K562 (cell line): ENCODE data around the gene CEP85L. TPM values are rescaled to one million over a fixed set of nuclear protein-coding genes. Genes with fewer than 3 reads are reported as not detected.

Experiments
- ATAC-seq: fragments of 200-7000 bp; cut with Tn5 transposase; 3 replicates; pipeline ENCODE4 v1.9.1; 2020; ENCODE audit warnings: moderate library complexity
- BruUV-seq: library from RNA; stranded (reverse); fragments of 400-500 nt; replicated peaks from 2 replicates; lab custom pipeline; 2021; lab: Mats Ljungman, UMichigan
- CTCF ChIA-PET: fragments of 300-600 bp; formaldehyde crosslinking; extraction: SDS; loops from one replicate; lab custom pipeline; 2021; ENCODE audit warnings: low intra/inter-chr PET ratio; lab: Yijun Ruan, JAX
- POLR2A ChIA-PET: fragments of 300-600, 350-650 bp; sonication (Branson Sonifier 250); formaldehyde crosslinking; extraction: SDS; loops from one replicate; lab custom pipeline; 2021; ENCODE audit warnings: antibody characterized with exemption, inconsistent platforms; lab: Yijun Ruan, JAX
- DNase-seq, 4 experiments: peaks; one replicate each; pipeline versions ENCODE4 v3.0.0 to v3.0.0-alpha.2; 2011 to 2018; ENCODE audit warnings: low spot score in 3 of 4, mixed read lengths in 3 of 4; ENCODE audit errors: extremely low read depth in 1 of 4
- FAIRE-seq: peaks from 2 replicates; lab custom pipeline; 2011; peaks lifted over from hg19 to GRCh38; lab: Jason Lieb, UNC
- H2AFZ ChIP-seq: 2 replicates; pipeline ENCODE4 v1.6.0; 2011; ENCODE audit warnings: low read depth, low read length, control low read depth, inconsistent platforms
- H3K27ac ChIP-seq: fragments of 200-600 bp; 3 replicates; pipeline ENCODE4 v1.8.0; 2011; ENCODE audit warnings: low read depth, mild to moderate bottlenecking, control low read depth, inconsistent platforms, low read length, moderate library complexity, mixed read lengths; ENCODE audit errors: extremely low read depth
- H3K27me3 ChIP-seq, 2 experiments: fragments of 300-600 bp in 1 of 2; 2 replicates in 1 of 2; 3 replicates in 1 of 2; pipeline versions ENCODE4 v1.6.0 to v1.8.0; 2011; ENCODE audit warnings: inconsistent platforms in 2 of 2, low read length in 2 of 2, mild to moderate bottlenecking in 1 of 2, mixed read lengths in 1 of 2, moderate library complexity in 1 of 2; ENCODE audit not compliant: control insufficient read depth in 2 of 2, insufficient read depth in 2 of 2
- H3K36me3 ChIP-seq: fragments of 300-600 bp; 3 replicates; pipeline ENCODE4 v1.8.0; 2011; ENCODE audit warnings: mild to moderate bottlenecking, low read length, inconsistent platforms; ENCODE audit not compliant: control insufficient read depth, insufficient read depth
- H3K4me1 ChIP-seq, 2 experiments: fragments of 200-600 bp in 1 of 2; replicated peaks in 1 of 2; 2 replicates in 1 of 2; 3 replicates in 1 of 2; pipeline versions ENCODE4 v1.5.1 to v1.8.0; 2011; ENCODE audit warnings: inconsistent platforms in 2 of 2, low read length in 2 of 2, mild to moderate bottlenecking in 1 of 2, mixed read lengths in 1 of 2, moderate library complexity in 1 of 2; ENCODE audit not compliant: control insufficient read depth in 2 of 2, insufficient read depth in 2 of 2
- H3K4me2 ChIP-seq: 2 replicates; pipeline ENCODE4 v1.6.1; 2011; ENCODE audit warnings: low read length, control low read depth, inconsistent platforms, mixed read lengths; ENCODE audit not compliant: insufficient read depth
- H3K4me3 ChIP-seq: fragments of 200-600 bp; sonication (generic), shearing (Covaris generic); 2 replicates; pipeline ENCODE4 v1.5.1; 2016; ENCODE audit warnings: control low read depth, inconsistent platforms
- H3K79me2 ChIP-seq: fragments of 200-600 bp; 3 replicates; pipeline ENCODE4 v1.8.0; 2011; ENCODE audit warnings: low read length, inconsistent platforms; ENCODE audit not compliant: control insufficient read depth, insufficient read depth
- H3K9ac ChIP-seq, 2 experiments: 2 replicates each; pipeline versions ENCODE4 v1.6.0 to v1.6.1; 2011; ENCODE audit warnings: low read depth in 2 of 2, low read length in 2 of 2, control low read depth in 1 of 2, inconsistent platforms in 1 of 2, mild to moderate bottlenecking in 1 of 2, mixed read lengths in 1 of 2; ENCODE audit not compliant: insufficient read depth in 1 of 2
- H3K9me1 ChIP-seq: one replicate; pipeline ENCODE4 v1.6.0; 2011; ENCODE audit warnings: inconsistent platforms, mild to moderate bottlenecking, low read length, moderate library complexity; ENCODE audit not compliant: control insufficient read depth, insufficient read depth
- H3K9me3 ChIP-seq: replicated peaks from 2 replicates; pipeline ENCODE4 v1.5.1; 2011; ENCODE audit warnings: low read depth, low read length, inconsistent platforms; ENCODE audit not compliant: control insufficient read depth, insufficient read depth
- H4K20me1 ChIP-seq: replicated peaks from 2 replicates; pipeline ENCODE4 v1.6.1; 2011; ENCODE audit warnings: low read length, inconsistent platforms, mixed read lengths; ENCODE audit not compliant: control insufficient read depth, insufficient read depth
- CC2D1A ChIP-seq: fragments of 450-650 bp; IDR thresholded peaks from 2 replicates; pipeline ENCODE4 v1.6.1; 2017; ENCODE audit warnings: mild to moderate bottlenecking
- HIVEP1 ChIP-seq: fragments of 250-450 bp; sonication (Bioruptor Pico); IDR thresholded peaks from 2 replicates; pipeline ENCODE4 v1.4.0; 2020; ENCODE audit warnings: mild to moderate bottlenecking
- MBD2 ChIP-seq: sonication (generic); IDR thresholded peaks from 2 replicates; pipeline ENCODE4 v1.6.1; 2016; ENCODE audit warnings: low read depth, borderline replicate concordance
- MECOM ChIP-seq: fragments of 250-450 bp; sonication (Bioruptor Pico); IDR thresholded peaks from 2 replicates; pipeline ENCODE4 v1.8.0; 2022; ENCODE audit warnings: inconsistent platforms
- POLR3G ChIP-seq: IDR thresholded peaks from 2 replicates; pipeline ENCODE4 v1.6.1; 2011; ENCODE audit not compliant: insufficient read length, insufficient replicate concordance; ENCODE audit errors: extremely low read depth
- SMAD1 ChIP-seq: fragments of 150-350 bp; IDR thresholded peaks from 2 replicates; pipeline ENCODE4 v1.6.1; 2014; ENCODE audit warnings: low read length, low read depth; ENCODE audit not compliant: partially characterized antibody
- SMARCB1 ChIP-seq: IDR thresholded peaks from 2 replicates; pipeline ENCODE4 v1.6.1; 2011; ENCODE audit warnings: improper control_type of control experiment, low read depth; ENCODE audit not compliant: insufficient read length
- SMARCE1 ChIP-seq: fragments of 450-650 bp; IDR thresholded peaks from 2 replicates; pipeline ENCODE4 v1.7.1; 2016; ENCODE audit warnings: mild to moderate bottlenecking
- ZC3H8 ChIP-seq: fragments of 450-650 bp; IDR thresholded peaks from 2 replicates; pipeline ENCODE4 v1.6.1; 2017
- ZKSCAN3 ChIP-seq: fragments of 250-450 bp; sonication (Bioruptor Pico); IDR thresholded peaks from 2 replicates; pipeline ENCODE4 v1.4.0; 2020
- ZNF354B ChIP-seq: fragments of 250-450 bp; sonication (Bioruptor Pico); IDR thresholded peaks from 2 replicates; pipeline ENCODE4 v1.4.0; 2020
- ZSCAN29 ChIP-seq: fragments of 450-650 bp; IDR thresholded peaks from 2 replicates; pipeline ENCODE4 v1.6.1; 2017
- WGBS: fragments of 100-300 bp; shearing (Covaris generic); methylation state at CpG from one replicate; pipeline ENCODE4 v1.1.6; 2016; ENCODE audit warnings: low coverage, mixed read lengths; ENCODE audit not compliant: insufficient coverage; ENCODE audit errors: missing lambda C conversion rate; 5-methylcytosine and 5-hydroxymethylcytosine counted together
- in situ Hi-C: fragments of 300-500 bp; cut with MboI; formaldehyde crosslinking; loops from 4 replicates; pipeline ENCODE4 v1.15.0; 2018; ENCODE audit warnings: inconsistent platforms, mixed read lengths
- intact Hi-C: fragments of 100-400 bp; cut with micrococcal nuclease; formaldehyde crosslinking; loops from 2 replicates; pipeline ENCODE4 v1.14.2; 2022
- polyA plus RNA-seq, 8 experiments: library from polyadenylated mRNA; depleted of rRNA in 4 of 8; stranded (reverse) in 5 of 8; unstranded in 3 of 8; fragments of >200 nt; fragmentation: Nextera tagmentation in 2 of 8; fragmentation: Illumina TruSeq in 1 of 8; extraction: Ambion mirVana in 2 of 8; extraction: Trizol in 1 of 8; gene quantifications; 2 replicates each; pipeline versions ENCODE4 v1.2.1 to v1.2.3, GENCODE V29; 2011 to 2014; ENCODE audit warnings: inconsistent platforms in 1 of 8, missing spikeins in 1 of 8
- total RNA-seq, 7 experiments: library from RNA; depleted of rRNA in 6 of 7; stranded (reverse); fragments of >200 nt in 6 of 7; fragmentation: Illumina TruSeq in 2 of 7; extraction: Trizol in 2 of 7; gene quantifications; 2 replicates each; pipeline versions ENCODE4 v1.2.1 to v1.2.3, GENCODE V29; 2011 to 2021; ENCODE audit warnings: low replicate concordance in 1 of 7
- TF ChIP-seq, protein P1 (sequence below): fragments of 450-650 bp; IDR thresholded peaks from 2 replicates; pipeline ENCODE4 v1.6.1; 2016
- TF ChIP-seq, protein P2 (sequence below): fragments of 450-650 bp; formaldehyde crosslinking; IDR thresholded peaks from 2 replicates; pipeline ENCODE4 v1.4.0; 2022; ENCODE audit warnings: missing genetic modification characterization
- TF ChIP-seq, protein P3 (sequence below): fragments of 250-450 bp; sonication (Bioruptor Pico); IDR thresholded peaks from 2 replicates; pipeline ENCODE4 v1.8.0; 2022; ENCODE audit warnings: moderate library complexity, mild to moderate bottlenecking, inconsistent platforms

CEP85L gene
- total and polyA plus RNA-seq, 9 of the 15 experiments (the other 6 are each of a cell fraction or from before 2014, with no cell fraction given) = 4.5 to 15.8 (median 8.3) TPM

DNA sequence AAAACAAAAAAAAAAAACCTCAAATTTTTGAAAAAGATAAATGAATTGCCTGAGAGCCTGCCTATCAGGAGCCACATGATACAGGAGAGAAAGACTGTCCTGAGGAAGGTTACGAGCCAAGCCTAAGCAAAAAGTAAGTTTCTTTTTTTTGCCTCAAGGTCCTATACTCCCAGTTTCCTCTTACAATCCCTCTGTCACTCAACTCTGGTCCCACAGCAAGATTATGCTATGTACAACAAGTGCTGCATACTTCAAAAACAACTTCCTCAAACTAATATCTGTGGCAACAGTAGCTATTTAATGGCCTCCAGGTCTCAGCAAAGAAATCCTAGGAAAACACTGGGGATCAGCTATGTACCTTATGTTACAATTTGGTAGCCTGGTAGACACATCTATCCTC lies 56.5 kb downstream of the CEP85L start:
- peaks cover 12% of the 10 kb centered on the region; the same call in 2 of the 3 replicates for H3K79me2 ChIP-seq
- H3K27me3 ChIP-seq = no peaks in the 10 kb centered on the region
- H2AFZ ChIP-seq = no peak overlapping the region
- ChIA-PET CTCF (no interaction called here), POLR2A (interaction anchor here (0.6 kb wide), 1 partner anchor 11 kb away, joined by 3 read pairs; no protein-coding TSS in a partner anchor)
- ATAC-seq = no peak
- no peak overlapping the region for H3K4me3 ChIP-seq
- 100% methylated on average over 1 of the region's 1 CpG for WGBS
- H3K9me1 ChIP-seq = no peaks in the 10 kb centered on the region
- TF ChIP-seq, protein P1, sequence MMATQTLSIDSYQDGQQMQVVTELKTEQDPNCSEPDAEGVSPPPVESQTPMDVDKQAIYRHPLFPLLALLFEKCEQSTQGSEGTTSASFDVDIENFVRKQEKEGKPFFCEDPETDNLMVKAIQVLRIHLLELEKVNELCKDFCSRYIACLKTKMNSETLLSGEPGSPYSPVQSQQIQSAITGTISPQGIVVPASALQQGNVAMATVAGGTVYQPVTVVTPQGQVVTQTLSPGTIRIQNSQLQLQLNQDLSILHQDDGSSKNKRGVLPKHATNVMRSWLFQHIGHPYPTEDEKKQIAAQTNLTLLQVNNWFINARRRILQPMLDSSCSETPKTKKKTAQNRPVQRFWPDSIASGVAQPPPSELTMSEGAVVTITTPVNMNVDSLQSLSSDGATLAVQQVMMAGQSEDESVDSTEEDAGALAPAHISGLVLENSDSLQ = peak; percentile 78
- TF ChIP-seq, protein P2, sequence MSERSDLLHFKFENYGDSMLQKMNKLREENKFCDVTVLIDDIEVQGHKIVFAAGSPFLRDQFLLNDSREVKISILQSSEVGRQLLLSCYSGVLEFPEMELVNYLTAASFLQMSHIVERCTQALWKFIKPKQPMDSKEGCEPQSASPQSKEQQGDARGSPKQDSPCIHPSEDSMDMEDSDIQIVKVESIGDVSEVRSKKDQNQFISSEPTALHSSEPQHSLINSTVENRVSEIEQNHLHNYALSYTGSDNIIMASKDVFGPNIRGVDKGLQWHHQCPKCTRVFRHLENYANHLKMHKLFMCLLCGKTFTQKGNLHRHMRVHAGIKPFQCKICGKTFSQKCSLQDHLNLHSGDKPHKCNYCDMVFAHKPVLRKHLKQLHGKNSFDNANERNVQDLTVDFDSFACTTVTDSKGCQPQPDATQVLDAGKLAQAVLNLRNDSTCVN (CRISPR knock-in tag) = no peak
- no peaks in the 10 kb centered on the region; the same call in 1 of the 2 replicates for H3K9me3 ChIP-seq
- DNase-seq = no peak
- intact Hi-C loops = no loop called here
- in situ Hi-C loops = no loop called here
- no peak overlapping the region for H3K4me2 ChIP-seq
- H3K9ac ChIP-seq = no peak overlapping the region
- H3K36me3 ChIP-seq = no peaks in the 10 kb centered on the region; the same call in 2 of the 3 replicates
- H4K20me1 ChIP-seq = no peaks in the 10 kb centered on the region
- no TSS peak for BruUV-seq
- no peak for FAIRE-seq
- H3K4me1 ChIP-seq = no peaks in the 10 kb centered on the region
- H3K27ac ChIP-seq = no peak overlapping the region

DNA sequence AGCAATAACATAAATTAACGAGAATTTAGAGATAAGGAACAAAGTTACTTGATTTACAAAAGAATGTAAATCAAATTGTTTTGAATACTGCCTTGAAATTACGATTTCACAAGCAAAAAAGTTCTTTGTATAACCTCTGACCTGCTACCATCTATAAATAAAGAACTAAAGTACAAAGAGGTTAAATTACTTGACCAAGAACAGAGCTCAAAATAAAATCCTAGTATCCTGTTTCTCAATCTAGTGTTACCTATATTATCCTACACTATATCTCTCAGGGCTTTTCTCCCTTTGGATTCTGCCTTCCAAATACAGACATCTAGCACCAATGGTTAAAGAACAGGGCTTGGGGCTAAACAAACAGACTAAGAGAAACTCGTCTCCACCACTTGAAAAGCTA lies 59.5 kb downstream of the CEP85L start:
- ChIA-PET CTCF (no interaction called here), POLR2A (interaction anchor here (0.6 kb wide), 1 partner anchor 359 kb away, joined by 4 read pairs; no protein-coding TSS in a partner anchor)
- in situ Hi-C loops = no loop called here
- no peaks in the 10 kb centered on the region; the same call in 1 of the 2 replicates for H4K20me1 ChIP-seq
- DNase-seq = no peak
- H3K79me2 ChIP-seq = peaks cover 12% of the 10 kb centered on the region; the same call in 2 of the 3 replicates
- H3K9ac ChIP-seq = no peak overlapping the region
- FAIRE-seq = no peak
- H3K4me1 ChIP-seq = no peaks in the 10 kb centered on the region
- H3K4me2 ChIP-seq = no peak overlapping the region
- WGBS = 90% methylated on average over 3 of the region's 3 CpGs
- BruUV-seq = no TSS peak
- ATAC-seq = no peak
- H3K27ac ChIP-seq = no peak overlapping the region
- no peaks in the 10 kb centered on the region; the same call in 1 of the 2 replicates for H3K9me3 ChIP-seq
- H2AFZ ChIP-seq = no peak overlapping the region
- intact Hi-C loops = no loop called here
- no peaks in the 10 kb centered on the region for H3K27me3 ChIP-seq
- H3K9me1 ChIP-seq = no peaks in the 10 kb centered on the region
- no peak overlapping the region for H3K4me3 ChIP-seq
- H3K36me3 ChIP-seq = no peaks in the 10 kb centered on the region; the same call in 2 of the 3 replicates
- TF ChIP-seq CC2D1A (no peak), ZNF354B (no peak), ZC3H8 (no peak), SMARCB1 (no peak), MECOM (CRISPR knock-in tag) (no peak), MBD2 (no peak), SMAD1 (no peak), ZSCAN29 (no peak), SMARCE1 (no peak), ZKSCAN3 (no peak), HIVEP1 (CRISPR knock-in tag) (no peak), POLR3G (no peak)
- TF ChIP-seq, protein P3, sequence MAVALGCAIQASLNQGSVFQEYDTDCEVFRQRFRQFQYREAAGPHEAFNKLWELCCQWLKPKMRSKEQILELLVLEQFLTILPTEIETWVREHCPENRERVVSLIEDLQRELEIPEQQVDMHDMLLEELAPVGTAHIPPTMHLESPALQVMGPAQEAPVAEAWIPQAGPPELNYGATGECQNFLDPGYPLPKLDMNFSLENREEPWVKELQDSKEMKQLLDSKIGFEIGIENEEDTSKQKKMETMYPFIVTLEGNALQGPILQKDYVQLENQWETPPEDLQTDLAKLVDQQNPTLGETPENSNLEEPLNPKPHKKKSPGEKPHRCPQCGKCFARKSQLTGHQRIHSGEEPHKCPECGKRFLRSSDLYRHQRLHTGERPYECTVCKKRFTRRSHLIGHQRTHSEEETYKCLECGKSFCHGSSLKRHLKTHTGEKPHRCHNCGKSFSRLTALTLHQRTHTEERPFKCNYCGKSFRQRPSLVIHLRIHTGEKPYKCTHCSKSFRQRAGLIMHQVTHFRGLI (CRISPR knock-in tag) = no peak
